HepG2 (cell line): Measurements from ENCODE around the gene KPNB1. TPM values are rescaled to one million over a fixed set of nuclear protein-coding genes. Genes with fewer than 3 reads are reported as not detected.

Experiments used
- ATAC-seq: fragments of 200-7000 bp; cut with Tn5 transposase; 3 replicates; pipeline ENCODE4 v1.9.1; 2020; ENCODE audit warnings: mild to moderate bottlenecking, moderate library complexity
- BruUV-seq: library from RNA; stranded (reverse); fragments of 400-500 nt; replicated peaks from 2 replicates; lab custom pipeline; 2021; lab: Mats Ljungman, UMichigan
- CTCF ChIA-PET: fragments of 300-600 bp; formaldehyde crosslinking; extraction: SDS; loops from one replicate; lab custom pipeline; 2021; ENCODE audit warnings: low total read pairs, inconsistent platforms, low intra/inter-chr PET ratio; lab: Yijun Ruan, JAX
- POLR2A ChIA-PET: fragments of 350-600 bp; sonication (Branson Sonifier 250); formaldehyde crosslinking; loops from one replicate; lab custom pipeline; 2020; ENCODE audit warnings: antibody characterized with exemption, inconsistent platforms; lab: Yijun Ruan, JAX
- DNase-seq: peaks from one replicate; pipeline ENCODE4 v3.0.0-alpha.2; 2015; ENCODE audit warnings: low spot score
- FAIRE-seq: peaks from 3 replicates; lab custom pipeline; 2011; peaks lifted over from hg19 to GRCh38; lab: Jason Lieb, UNC
- H2AFZ ChIP-seq: one replicate; pipeline ENCODE4 v1.6.1; 2011; ENCODE audit warnings: low read length, inconsistent platforms
- H3K27ac ChIP-seq: fragments of 300-600 bp; 3 replicates; pipeline ENCODE4 v1.8.0; 2011; ENCODE audit warnings: mixed run types, mild to moderate bottlenecking, mixed read lengths, low read length, inconsistent platforms; ENCODE audit not compliant: insufficient read depth; ENCODE audit errors: extremely low read length
- H3K27me3 ChIP-seq, 2 experiments: fragments of 200-600 bp in 1 of 2; 2 replicates in 1 of 2; 3 replicates in 1 of 2; pipeline versions ENCODE4 v1.6.0 to v1.8.0; 2011; ENCODE audit warnings: low read length in 2 of 2, mild to moderate bottlenecking in 2 of 2, moderate library complexity in 2 of 2, inconsistent platforms in 1 of 2; ENCODE audit not compliant: insufficient read depth in 2 of 2, control insufficient read depth in 1 of 2
- H3K36me3 ChIP-seq, 2 experiments: fragments of 200-600 bp in 1 of 2; replicated peaks in 1 of 2; 2 replicates in 1 of 2; 3 replicates in 1 of 2; pipeline versions ENCODE4 v1.5.1 to v1.8.0; 2011; ENCODE audit warnings: low read length in 2 of 2, inconsistent platforms in 1 of 2; ENCODE audit not compliant: insufficient read depth in 2 of 2, control insufficient read depth in 1 of 2
- H3K4me1 ChIP-seq: 2 replicates; pipeline ENCODE4 v1.5.1; 2012; ENCODE audit warnings: low read length, inconsistent platforms; ENCODE audit not compliant: insufficient read depth
- H3K4me2 ChIP-seq: 2 replicates; pipeline ENCODE4 v1.6.0; 2011; ENCODE audit warnings: low read depth, low read length, inconsistent platforms
- H3K4me3 ChIP-seq, 3 experiments: fragments of 200-600 bp in 1 of 3; sonication (generic), shearing (Covaris generic) in 1 of 3; replicated peaks in 1 of 3; 2 replicates each; pipeline ENCODE4 v1.5.1; 2011 to 2016; ENCODE audit warnings: low read length in 3 of 3, inconsistent platforms in 2 of 3, low read depth in 2 of 3, mild to moderate bottlenecking in 2 of 3, control low read depth in 1 of 3, mixed read lengths in 1 of 3; ENCODE audit not compliant: insufficient read depth in 1 of 3
- H3K79me2 ChIP-seq: one replicate; pipeline ENCODE4 v1.6.1; 2011; ENCODE audit warnings: low read length, inconsistent platforms; ENCODE audit not compliant: insufficient read depth
- H3K9ac ChIP-seq: 2 replicates; pipeline ENCODE4 v1.6.0; 2011; ENCODE audit warnings: mild to moderate bottlenecking, low read depth, low read length, inconsistent platforms; ENCODE audit not compliant: insufficient read depth
- H3K9me3 ChIP-seq: 2 replicates; pipeline ENCODE4 v1.5.1; 2012; ENCODE audit warnings: mild to moderate bottlenecking, low read length
- H4K20me1 ChIP-seq: 2 replicates; pipeline ENCODE4 v1.6.0; 2011; ENCODE audit warnings: inconsistent platforms, mild to moderate bottlenecking, low read length, moderate library complexity; ENCODE audit not compliant: insufficient read depth
- ASH2L ChIP-seq: fragments of 300-600, 200-600 bp; sonication (generic); IDR thresholded peaks from 2 replicates; pipeline ENCODE4 v1.7.0; 2017; ENCODE audit warnings: low read depth, mild to moderate bottlenecking, moderate library complexity, mixed read lengths, low read length; ENCODE audit not compliant: insufficient read length
- CBX5 ChIP-seq: sonication (generic); formaldehyde crosslinking; IDR thresholded peaks from 2 replicates; pipeline ENCODE4 v1.4.0; 2020; ENCODE audit warnings: missing genetic modification reagents, borderline replicate concordance
- DNMT1 ChIP-seq: sonication (generic); formaldehyde crosslinking; IDR thresholded peaks from 2 replicates; pipeline ENCODE4 v1.5.1; 2020; ENCODE audit warnings: mild to moderate bottlenecking, missing genetic modification reagents
- FOXJ3 ChIP-seq: sonication (generic); formaldehyde crosslinking; IDR thresholded peaks from 2 replicates; pipeline ENCODE4 v1.4.0; 2020; ENCODE audit warnings: missing genetic modification reagents, mild to moderate bottlenecking, borderline replicate concordance
- HDAC1 ChIP-seq: sonication (generic); formaldehyde crosslinking; IDR thresholded peaks from 2 replicates; pipeline ENCODE4 v1.5.1; 2020; ENCODE audit warnings: mild to moderate bottlenecking, missing genetic modification reagents
- HNRNPH1 ChIP-seq: fragments of 200-400 bp; formaldehyde crosslinking; optimal IDR thresholded peaks from 2 replicates; pipeline ENCODE3; 2017; ENCODE audit warnings: mild to moderate bottlenecking, low read depth, low read length
- HNRNPLL ChIP-seq: fragments of 200-400 bp; formaldehyde crosslinking; IDR thresholded peaks from 2 replicates; pipeline ENCODE4 v1.6.1; 2017; ENCODE audit warnings: mild to moderate bottlenecking, low read depth, low read length; ENCODE audit not compliant: poor library complexity, severe bottlenecking
- KLF16 ChIP-seq, 2 experiments: sonication (generic) in 1 of 2; formaldehyde crosslinking in 1 of 2; IDR thresholded peaks; 2 replicates each; pipeline versions ENCODE4 v1.6.1 to v1.8.0; 2016 to 2023; ENCODE audit warnings: missing genetic modification reagents in 2 of 2, missing compliant biosample characterization in 1 of 2
- MBNL3 ChIP-seq: fragments of 250-450 bp; sonication (Bioruptor Pico); conservative IDR thresholded peaks from 2 replicates; pipeline ENCODE4 v1.8.0; 2022; ENCODE audit warnings: mild to moderate bottlenecking, inconsistent platforms
- MTA3 ChIP-seq: sonication (generic); formaldehyde crosslinking; IDR thresholded peaks from 2 replicates; pipeline ENCODE4 v1.4.0; 2020; ENCODE audit warnings: missing genetic modification reagents
- RBM22 ChIP-seq: fragments of 200-400 bp; formaldehyde crosslinking; optimal IDR thresholded peaks from 2 replicates; pipeline ENCODE3; 2017; ENCODE audit warnings: mild to moderate bottlenecking, low read length, moderate library complexity
- SALL1 ChIP-seq: sonication (generic); formaldehyde crosslinking; IDR thresholded peaks from 2 replicates; pipeline ENCODE4 v1.8.0; 2022; ENCODE audit warnings: mild to moderate bottlenecking, missing genetic modification reagents
- SUZ12 ChIP-seq: fragments of 150-350 bp; IDR thresholded peaks from 2 replicates; pipeline ENCODE4 v1.6.1; 2014; ENCODE audit warnings: low read depth, low read length
- XBP1 ChIP-seq: sonication (generic); formaldehyde crosslinking; IDR thresholded peaks from 2 replicates; pipeline ENCODE4 v1.5.0; 2020; ENCODE audit warnings: missing genetic modification reagents
- ZBTB1 ChIP-seq: sonication (generic); formaldehyde crosslinking; IDR thresholded peaks from 2 replicates; pipeline ENCODE4 v1.4.0; 2020; ENCODE audit warnings: missing genetic modification reagents, borderline replicate concordance
- ZNF281 ChIP-seq: sonication (generic); formaldehyde crosslinking; IDR thresholded peaks from 2 replicates; pipeline ENCODE4 v1.4.0; 2020; ENCODE audit warnings: missing genetic modification reagents, borderline replicate concordance
- ZNF383 ChIP-seq: sonication (generic); formaldehyde crosslinking; IDR thresholded peaks from 2 replicates; pipeline ENCODE4 v1.4.0; 2020; ENCODE audit warnings: missing genetic modification reagents, mild to moderate bottlenecking, borderline replicate concordance
- ZNF562 ChIP-seq: sonication (generic); formaldehyde crosslinking; IDR thresholded peaks from 2 replicates; pipeline ENCODE4 v1.8.0; 2022; ENCODE audit warnings: missing genetic modification reagents, borderline replicate concordance
- ZNF572 ChIP-seq: sonication (generic); formaldehyde crosslinking; IDR thresholded peaks from 2 replicates; pipeline ENCODE4 v1.5.1; 2020; ENCODE audit warnings: mild to moderate bottlenecking, missing genetic modification reagents
- ZNF768 ChIP-seq: sonication (generic); formaldehyde crosslinking; IDR thresholded peaks from 2 replicates; pipeline ENCODE4 v1.4.0; 2020; ENCODE audit warnings: missing genetic modification reagents
- ZNF775 ChIP-seq: sonication (generic); formaldehyde crosslinking; IDR thresholded peaks from 2 replicates; pipeline ENCODE4 v1.4.0; 2020; ENCODE audit warnings: missing genetic modification reagents, mild to moderate bottlenecking, moderate library complexity, borderline replicate concordance
- WGBS: methylation state at CpG from one replicate; pipeline ENCODE4 v1.1.6; 2017; ENCODE audit warnings: low lambda C conversion rate; 5-methylcytosine and 5-hydroxymethylcytosine counted together
- in situ Hi-C: cut with HindIII; loops from 2 replicates; pipeline ENCODE4 v1.10.0; 2017; ENCODE audit warnings: low pct_unique_long_range_greater_than_20kb; ENCODE audit not compliant: extremely low pct_ligation_motif_present
- intact Hi-C: fragments of 100-400 bp; cut with micrococcal nuclease; formaldehyde crosslinking; loops from one replicate; pipeline ENCODE4 v1.10.0; 2022; ENCODE audit not compliant: unreplicated experiment
- polyA plus RNA-seq, 8 experiments: library from polyadenylated mRNA; depleted of rRNA in 3 of 8; stranded (reverse) in 7 of 8; unstranded in 1 of 8; fragments of >200 nt; fragmentation: Illumina TruSeq in 4 of 8; extraction: Trizol in 4 of 8; gene quantifications; 2 replicates each; pipeline versions ENCODE4 v1.2.1 to v1.2.3, GENCODE V29; 2011 to 2016; ENCODE audit warnings: low read depth in 4 of 8, missing spikeins in 1 of 8, mixed read lengths in 1 of 8; ENCODE audit not compliant: insufficient read depth in 1 of 8
- total RNA-seq, 5 experiments: library from RNA; depleted of rRNA; stranded (reverse); fragments of >200 nt; fragmentation: Illumina TruSeq; extraction: Trizol; gene quantifications; 2 replicates each; pipeline ENCODE4 v1.2.3, GENCODE V29; 2016; ENCODE audit warnings: low read depth in 1 of 5
- TF ChIP-seq, protein P1 (sequence below): sonication (generic); IDR thresholded peaks from 2 replicates; pipeline ENCODE4 v1.6.1; 2016; ENCODE audit warnings: low read depth, borderline replicate concordance

Gene KPNB1
- total and polyA plus RNA-seq, 2 of the 13 experiments (the other 11 are each of a cell fraction or from before 2014, with no cell fraction given) = 164 to 424 TPM

DNA sequence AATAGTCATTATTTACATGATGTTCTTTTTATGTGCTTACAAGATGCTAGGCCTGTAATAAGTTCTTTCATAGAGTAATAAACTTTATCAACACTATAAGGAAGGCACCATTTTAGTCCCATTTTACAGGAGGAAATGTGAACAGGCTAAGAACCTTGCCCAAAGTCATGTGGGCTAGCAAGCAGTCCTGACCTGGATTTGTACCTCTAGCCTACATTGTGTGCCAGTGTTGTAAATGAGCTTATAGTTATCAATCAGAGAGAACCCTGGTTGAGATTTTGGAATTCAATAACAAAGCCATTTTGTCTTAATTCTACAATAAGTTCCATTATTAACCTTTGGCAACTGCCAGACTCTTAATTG lies 37.6 kb downstream of the KPNB1 start (continued):
- TF ChIP-seq XBP1 (CRISPR knock-in tag) (no peak), ZBTB1 (no peak), ASH2L (peak; percentile 35), ZNF775 (CRISPR knock-in tag) (no peak), ZNF383 (CRISPR knock-in tag) (no peak), KLF16 (CRISPR knock-in tag; IDR thresholded peaks at IDR 0.05) (0 out of 4 replicates have a peak, but pooled peaks of 1 of the 2 experiments have one; percentile 1)

DNA sequence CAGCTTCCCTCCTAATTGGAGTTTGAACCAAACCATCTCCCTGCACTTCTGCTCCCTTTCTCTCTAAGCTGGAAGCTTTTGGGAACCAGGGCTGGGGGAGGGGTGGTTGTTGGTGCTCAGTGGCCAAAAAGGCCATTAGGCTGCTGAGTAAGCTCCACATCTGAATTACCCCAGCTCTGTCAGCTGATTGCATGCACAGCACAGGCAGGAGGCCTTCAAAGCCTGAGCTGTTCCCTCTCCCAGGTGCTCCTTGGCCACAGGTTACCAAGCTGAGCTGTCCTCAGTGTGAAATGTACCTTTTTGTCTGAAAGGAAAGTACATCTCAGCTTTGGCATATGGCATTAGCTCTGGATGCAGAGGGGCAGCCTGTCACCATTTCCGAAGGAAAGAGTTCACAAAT lies 38.0 kb downstream of the KPNB1 start:
- Histone ChIP-seq H3K4me2 (no peak overlapping the region; the same call in 1 of the 2 replicates), H3K27me3 (no peaks in the 10 kb centered on the region), H3K4me1 (peaks cover 51% of the 10 kb centered on the region), H3K9ac (no peak overlapping the region), H3K4me3 (no peak overlapping the region), H3K27ac (peak overlapping the region; percentile 49), H3K36me3 (peaks cover 3 to 6% of the 10 kb centered on the region in 2 experiments; a peak in 2 of 5 replicates), H4K20me1 (peaks cover 9% of the 10 kb centered on the region; the same call in 1 of the 2 replicates), H3K79me2 (no peaks in the 10 kb centered on the region), H3K9me3 (no peaks in the 10 kb centered on the region), H2AFZ (no peak overlapping the region)
- ATAC-seq (peak; percentile 39), FAIRE-seq (no peak), DNase-seq (no peak)
- no TSS peak for BruUV-seq
- in situ Hi-C loops (no loop called here), intact Hi-C loops (loop anchor here (5.0 kb wide), 1 partner anchor 35 kb away; no protein-coding TSS in a partner anchor)
- WGBS = 80% methylated on average over 1 of the region's 1 CpG
- ChIA-PET CTCF (no interaction called here), POLR2A (interaction anchor here (1.0 to 3.1 kb wide), 5 partner anchors 9 to 361 kb away, joined by 3 to 22 read pairs (median 3); partner anchors contain the start of genes KPNB1, NFE2L1, OSBPL7 and PNPO)
- TF ChIP-seq ZNF572 (0 out of 2 replicates have a peak, but pooled peaks have one; percentile 51), CBX5 (CRISPR knock-in tag) (no peak), SALL1 (CRISPR knock-in tag) (peak; percentile 20; the same call in 1 of the 2 replicates), DNMT1 (CRISPR knock-in tag) (peak; percentile 64; the same call in 1 of the 2 replicates), MTA3 (CRISPR knock-in tag) (no peak), ZNF768 (peak; percentile 78), MBNL3 (CRISPR knock-in tag) (no peak), RBM22 (peak; percentile 61), SUZ12 (no peak), HNRNPH1 (peak; percentile 48), HNRNPLL (no peak), FOXJ3 (CRISPR knock-in tag) (no peak), HDAC1 (CRISPR knock-in tag) (0 out of 2 replicates have a peak, but pooled peaks have one; percentile 24), ZNF562 (CRISPR knock-in tag) (no peak), ZNF281 (CRISPR knock-in tag) (0 out of 2 replicates have a peak, but pooled peaks have one; percentile 19)
- TF ChIP-seq, protein P1, sequence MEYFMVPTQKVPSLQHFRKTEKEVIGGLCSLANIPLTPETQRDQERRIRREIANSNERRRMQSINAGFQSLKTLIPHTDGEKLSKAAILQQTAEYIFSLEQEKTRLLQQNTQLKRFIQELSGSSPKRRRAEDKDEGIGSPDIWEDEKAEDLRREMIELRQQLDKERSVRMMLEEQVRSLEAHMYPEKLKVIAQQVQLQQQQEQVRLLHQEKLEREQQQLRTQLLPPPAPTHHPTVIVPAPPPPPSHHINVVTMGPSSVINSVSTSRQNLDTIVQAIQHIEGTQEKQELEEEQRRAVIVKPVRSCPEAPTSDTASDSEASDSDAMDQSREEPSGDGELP = peak; percentile 60; the same call in 1 of the 2 replicates
